ENCODE measurements around the gene GRPEL1.

The GRPEL1 gene

DNA sequence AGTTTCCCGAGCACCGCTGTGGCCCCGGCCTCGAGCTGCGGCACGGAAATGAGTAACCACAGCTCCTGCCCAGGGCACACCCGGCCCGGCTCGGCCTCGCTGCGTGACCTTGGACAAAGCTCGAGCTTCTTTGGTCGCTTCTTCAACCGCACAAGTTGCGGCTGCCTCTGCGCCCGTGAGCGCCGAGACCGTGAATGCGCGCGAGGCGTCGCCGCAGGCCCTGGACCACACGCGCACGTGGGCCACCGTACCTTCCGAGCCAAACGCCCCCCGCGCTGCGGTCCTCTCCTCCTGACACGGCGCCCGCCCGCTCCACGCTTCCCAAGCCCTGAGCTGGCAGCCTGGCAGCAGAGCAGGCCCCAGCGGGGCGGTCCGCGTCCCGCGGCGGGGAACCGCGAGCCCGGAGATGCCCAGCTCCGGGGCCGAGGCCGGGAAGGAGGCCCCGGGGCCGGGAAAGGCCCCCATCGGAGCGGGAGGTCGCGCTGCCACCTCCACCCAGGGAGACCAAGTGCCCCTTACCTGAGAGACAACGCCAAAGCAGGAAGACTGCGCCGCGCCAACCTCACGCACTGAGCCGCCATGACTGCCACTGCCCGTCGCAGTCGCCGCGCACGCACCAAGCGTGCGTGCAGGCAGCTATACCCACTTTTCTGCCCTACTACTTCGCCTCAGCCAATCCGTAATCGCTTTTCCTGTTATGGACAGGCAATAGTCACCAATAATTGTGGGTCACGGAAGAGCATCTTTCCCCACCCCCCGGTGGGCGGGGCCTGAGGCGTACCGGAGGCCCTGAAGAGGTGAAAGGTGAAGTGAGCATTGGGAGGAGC lies at the start of gene GRPEL1 (continued):
- TF ChIP-seq ZNF473 (tag by site-specific recombination; IDR thresholded peaks at IDR 0.05) (no peak), HOXA7 (CRISPR knock-in tag; IDR thresholded peaks at IDR 0.05; ENCODE audit: borderline replicate concordance) (no peak), ZFP41 (tag by site-specific recombination; IDR thresholded peaks at IDR 0.05; ENCODE audit: borderline replicate concordance) (no peak), ZNF112 (tag by site-specific recombination; IDR thresholded peaks at IDR 0.05) (no peak), ZNF274 (IDR thresholded peaks at IDR 0.05; ENCODE audit: low read length) (no peak), ZNF274 (tag by site-specific recombination; IDR thresholded peaks at IDR 0.05; ENCODE audit: borderline replicate concordance) (no peak), ZIC2 (tag by site-specific recombination; IDR thresholded peaks at IDR 0.05) (peak; percentile 42), KLF10 (tag by site-specific recombination; IDR thresholded peaks at IDR 0.05) (peak; percentile 90; the same call in 1 of the 2 replicates), ZBTB1 (tag by site-specific recombination; IDR thresholded peaks at IDR 0.05) (peak; percentile 70; the same call in 1 of the 2 replicates), KLF7 (tag by site-specific recombination; IDR thresholded peaks at IDR 0.05; ENCODE audit: borderline replicate concordance) (no peak), ZNF624 (tag by site-specific recombination; IDR thresholded peaks at IDR 0.05) (no peak), ZNF777 (tag by site-specific recombination; IDR thresholded peaks at IDR 0.05; ENCODE audit: borderline replicate concordance) (no peak), OVOL3 (tag by site-specific recombination; IDR thresholded peaks at IDR 0.05) (no peak), ZNF426 (tag by site-specific recombination; IDR thresholded peaks at IDR 0.05) (no peak), ZNF133 (tag by site-specific recombination; IDR thresholded peaks at IDR 0.05) (no peak), REPIN1 (tag by site-specific recombination; IDR thresholded peaks at IDR 0.05; ENCODE audit: low read depth) (no peak), ZNF792 (tag by site-specific recombination; IDR thresholded peaks at IDR 0.05) (no peak), ZNF530 (tag by site-specific recombination; IDR thresholded peaks at IDR 0.05; ENCODE audit: low read depth) (no peak), ZXDB (tag by site-specific recombination; IDR thresholded peaks at IDR 0.05) (no peak)
- TF ChIP-seq, protein P1, sequence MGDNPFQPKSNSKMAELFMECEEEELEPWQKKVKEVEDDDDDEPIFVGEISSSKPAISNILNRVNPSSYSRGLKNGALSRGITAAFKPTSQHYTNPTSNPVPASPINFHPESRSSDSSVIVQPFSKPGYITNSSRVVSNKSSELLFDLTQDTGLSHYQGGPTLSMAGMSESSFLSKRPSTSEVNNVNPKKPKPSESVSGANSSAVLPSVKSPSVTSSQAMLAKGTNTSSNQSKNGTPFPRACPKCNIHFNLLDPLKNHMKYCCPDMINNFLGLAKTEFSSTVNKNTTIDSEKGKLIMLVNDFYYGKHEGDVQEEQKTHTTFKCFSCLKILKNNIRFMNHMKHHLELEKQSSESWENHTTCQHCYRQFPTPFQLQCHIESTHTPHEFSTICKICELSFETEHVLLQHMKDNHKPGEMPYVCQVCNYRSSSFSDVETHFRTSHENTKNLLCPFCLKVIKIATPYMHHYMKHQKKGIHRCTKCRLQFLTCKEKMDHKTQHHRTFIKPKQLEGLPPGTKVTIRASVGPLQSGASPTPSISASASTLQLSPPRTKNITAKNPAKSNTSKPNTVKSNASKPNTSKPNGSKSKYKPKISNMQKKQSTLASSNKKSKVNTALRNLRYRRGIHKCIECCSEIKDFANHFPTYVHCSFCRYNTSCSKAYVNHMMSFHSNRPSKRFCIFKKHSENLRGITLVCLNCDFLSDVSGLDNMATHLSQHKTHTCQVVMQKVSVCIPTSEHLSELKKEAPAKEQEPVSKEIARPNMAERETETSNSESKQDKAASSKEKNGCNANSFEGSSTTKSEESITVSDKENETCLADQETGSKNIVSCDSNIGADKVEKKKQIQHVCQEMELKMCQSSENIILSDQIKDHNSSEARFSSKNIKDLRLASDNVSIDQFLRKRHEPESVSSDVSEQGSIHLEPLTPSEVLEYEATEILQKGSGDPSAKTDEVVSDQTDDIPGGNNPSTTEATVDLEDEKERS (tag by site-specific recombination; IDR thresholded peaks at IDR 0.05): no peak
- TF ChIP-seq, protein P2, sequence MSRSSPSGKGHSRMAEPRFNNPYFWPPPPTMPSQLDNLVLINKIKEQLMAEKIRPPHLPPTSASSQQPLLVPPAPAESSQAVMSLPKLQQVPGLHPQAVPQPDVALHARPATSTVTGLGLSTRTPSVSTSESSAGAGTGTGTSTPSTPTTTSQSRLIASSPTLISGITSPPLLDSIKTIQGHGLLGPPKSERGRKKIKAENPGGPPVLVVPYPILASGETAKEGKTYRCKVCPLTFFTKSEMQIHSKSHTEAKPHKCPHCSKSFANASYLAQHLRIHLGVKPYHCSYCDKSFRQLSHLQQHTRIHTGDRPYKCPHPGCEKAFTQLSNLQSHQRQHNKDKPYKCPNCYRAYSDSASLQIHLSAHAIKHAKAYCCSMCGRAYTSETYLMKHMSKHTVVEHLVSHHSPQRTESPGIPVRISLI (tag by site-specific recombination; IDR thresholded peaks at IDR 0.05): no peak
- TF ChIP-seq, protein P3, sequence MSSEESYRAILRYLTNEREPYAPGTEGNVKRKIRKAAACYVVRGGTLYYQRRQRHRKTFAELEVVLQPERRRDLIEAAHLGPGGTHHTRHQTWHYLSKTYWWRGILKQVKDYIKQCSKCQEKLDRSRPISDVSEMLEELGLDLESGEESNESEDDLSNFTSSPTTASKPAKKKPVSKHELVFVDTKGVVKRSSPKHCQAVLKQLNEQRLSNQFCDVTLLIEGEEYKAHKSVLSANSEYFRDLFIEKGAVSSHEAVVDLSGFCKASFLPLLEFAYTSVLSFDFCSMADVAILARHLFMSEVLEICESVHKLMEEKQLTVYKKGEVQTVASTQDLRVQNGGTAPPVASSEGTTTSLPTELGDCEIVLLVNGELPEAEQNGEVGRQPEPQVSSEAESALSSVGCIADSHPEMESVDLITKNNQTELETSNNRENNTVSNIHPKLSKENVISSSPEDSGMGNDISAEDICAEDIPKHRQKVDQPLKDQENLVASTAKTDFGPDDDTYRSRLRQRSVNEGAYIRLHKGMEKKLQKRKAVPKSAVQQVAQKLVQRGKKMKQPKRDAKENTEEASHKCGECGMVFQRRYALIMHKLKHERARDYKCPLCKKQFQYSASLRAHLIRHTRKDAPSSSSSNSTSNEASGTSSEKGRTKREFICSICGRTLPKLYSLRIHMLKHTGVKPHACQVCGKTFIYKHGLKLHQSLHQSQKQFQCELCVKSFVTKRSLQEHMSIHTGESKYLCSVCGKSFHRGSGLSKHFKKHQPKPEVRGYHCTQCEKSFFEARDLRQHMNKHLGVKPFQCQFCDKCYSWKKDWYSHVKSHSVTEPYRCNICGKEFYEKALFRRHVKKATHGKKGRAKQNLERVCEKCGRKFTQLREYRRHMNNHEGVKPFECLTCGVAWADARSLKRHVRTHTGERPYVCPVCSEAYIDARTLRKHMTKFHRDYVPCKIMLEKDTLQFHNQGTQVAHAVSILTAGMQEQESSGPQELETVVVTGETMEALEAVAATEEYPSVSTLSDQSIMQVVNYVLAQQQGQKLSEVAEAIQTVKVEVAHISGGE (tag by site-specific recombination; conservative IDR thresholded peaks at IDR 0.05; ENCODE audit: low read depth): no peak
- TF ChIP-seq, protein P4, sequence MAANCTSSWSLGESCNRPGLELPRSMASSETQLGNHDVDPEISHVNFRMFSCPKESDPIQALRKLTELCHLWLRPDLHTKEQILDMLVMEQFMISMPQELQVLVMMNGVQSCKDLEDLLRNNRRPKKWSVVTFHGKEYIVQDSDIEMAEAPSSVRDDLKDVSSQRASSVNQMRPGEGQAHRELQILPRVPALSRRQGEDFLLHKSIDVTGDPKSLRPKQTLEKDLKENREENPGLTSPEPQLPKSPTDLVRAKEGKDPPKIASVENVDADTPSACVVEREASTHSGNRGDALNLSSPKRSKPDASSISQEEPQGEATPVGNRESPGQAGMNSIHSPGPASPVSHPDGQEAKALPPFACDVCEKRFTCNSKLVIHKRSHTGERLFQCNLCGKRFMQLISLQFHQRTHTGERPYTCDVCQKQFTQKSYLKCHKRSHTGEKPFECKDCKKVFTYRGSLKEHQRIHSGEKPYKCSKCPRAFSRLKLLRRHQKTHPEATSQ (tag by site-specific recombination; IDR thresholded peaks at IDR 0.05): no peak
- TF ChIP-seq, protein P5, sequence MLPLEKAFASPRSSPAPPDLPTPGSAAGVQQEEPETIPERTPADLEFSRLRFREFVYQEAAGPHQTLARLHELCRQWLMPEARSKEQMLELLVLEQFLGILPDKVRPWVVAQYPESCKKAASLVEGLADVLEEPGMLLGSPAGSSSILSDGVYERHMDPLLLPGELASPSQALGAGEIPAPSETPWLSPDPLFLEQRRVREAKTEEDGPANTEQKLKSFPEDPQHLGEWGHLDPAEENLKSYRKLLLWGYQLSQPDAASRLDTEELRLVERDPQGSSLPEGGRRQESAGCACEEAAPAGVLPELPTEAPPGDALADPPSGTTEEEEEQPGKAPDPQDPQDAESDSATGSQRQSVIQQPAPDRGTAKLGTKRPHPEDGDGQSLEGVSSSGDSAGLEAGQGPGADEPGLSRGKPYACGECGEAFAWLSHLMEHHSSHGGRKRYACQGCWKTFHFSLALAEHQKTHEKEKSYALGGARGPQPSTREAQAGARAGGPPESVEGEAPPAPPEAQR (tag by site-specific recombination; IDR thresholded peaks at IDR 0.05): no peak
- TF ChIP-seq, protein P6, sequence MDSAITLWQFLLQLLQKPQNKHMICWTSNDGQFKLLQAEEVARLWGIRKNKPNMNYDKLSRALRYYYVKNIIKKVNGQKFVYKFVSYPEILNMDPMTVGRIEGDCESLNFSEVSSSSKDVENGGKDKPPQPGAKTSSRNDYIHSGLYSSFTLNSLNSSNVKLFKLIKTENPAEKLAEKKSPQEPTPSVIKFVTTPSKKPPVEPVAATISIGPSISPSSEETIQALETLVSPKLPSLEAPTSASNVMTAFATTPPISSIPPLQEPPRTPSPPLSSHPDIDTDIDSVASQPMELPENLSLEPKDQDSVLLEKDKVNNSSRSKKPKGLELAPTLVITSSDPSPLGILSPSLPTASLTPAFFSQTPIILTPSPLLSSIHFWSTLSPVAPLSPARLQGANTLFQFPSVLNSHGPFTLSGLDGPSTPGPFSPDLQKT (IDR thresholded peaks at IDR 0.05; ENCODE audit: borderline replicate concordance, low read depth, low read length): no peak
- TF ChIP-seq, protein P7, sequence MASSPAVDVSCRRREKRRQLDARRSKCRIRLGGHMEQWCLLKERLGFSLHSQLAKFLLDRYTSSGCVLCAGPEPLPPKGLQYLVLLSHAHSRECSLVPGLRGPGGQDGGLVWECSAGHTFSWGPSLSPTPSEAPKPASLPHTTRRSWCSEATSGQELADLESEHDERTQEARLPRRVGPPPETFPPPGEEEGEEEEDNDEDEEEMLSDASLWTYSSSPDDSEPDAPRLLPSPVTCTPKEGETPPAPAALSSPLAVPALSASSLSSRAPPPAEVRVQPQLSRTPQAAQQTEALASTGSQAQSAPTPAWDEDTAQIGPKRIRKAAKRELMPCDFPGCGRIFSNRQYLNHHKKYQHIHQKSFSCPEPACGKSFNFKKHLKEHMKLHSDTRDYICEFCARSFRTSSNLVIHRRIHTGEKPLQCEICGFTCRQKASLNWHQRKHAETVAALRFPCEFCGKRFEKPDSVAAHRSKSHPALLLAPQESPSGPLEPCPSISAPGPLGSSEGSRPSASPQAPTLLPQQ (tag by site-specific recombination; IDR thresholded peaks at IDR 0.05): peak; percentile 14; the same call in 1 of the 2 replicates

Data from HEK293 (cell line).